Stomach (tissue), 4 donors: ENCODE data around the gene PRLR.

ENCODE experiments used
- CTCF ChIP-seq, 7 experiments: fragments of 450-650 bp in 4 of 7; fragments of 200-600 bp in 3 of 7; sonication (generic) in 3 of 7; IDR thresholded peaks; one replicate each; pipeline ENCODE4 v1.5.1; 2016 to 2019; ENCODE audit warnings: antibody characterized with exemption in 7 of 7, control low read depth in 2 of 7, mild to moderate bottlenecking in 1 of 7
- EP300 ChIP-seq: sonication (generic); formaldehyde crosslinking; IDR thresholded peaks from one replicate; pipeline ENCODE4 v1.6.1; 2017; ENCODE audit warnings: antibody characterized with exemption
- POLR2A ChIP-seq, 4 donors: fragments of 450-650 bp; IDR thresholded peaks; one replicate each; pipeline ENCODE4 v1.6.1; 2016; ENCODE audit warnings: antibody characterized with exemption in 4 of 4, control low read depth in 2 of 4, mild to moderate bottlenecking in 1 of 4, moderate library complexity in 1 of 4
- POLR2AphosphoS5 ChIP-seq, 3 donors: sonication (generic); formaldehyde crosslinking; IDR thresholded peaks; one replicate each; pipeline ENCODE4 v1.6.1; 2016; ENCODE audit warnings: antibody characterized with exemption in 3 of 3

GRCh38 chr5:35031276-35031675 lies 199.0 kb downstream of the PRLR start:
- TF ChIP-seq CTCF (IDR thresholded peaks at IDR 0.05) (no peak), POLR2A (IDR thresholded peaks at IDR 0.05) (no peak), EP300 (no peak), POLR2AphosphoS5 (IDR thresholded peaks at IDR 0.05) (no peak)
